Endodermal cell (in vitro differentiated cells): Measurements from ENCODE around the gene ID2. TPM values are rescaled to one million over a fixed set of nuclear protein-coding genes. Genes with fewer than 3 reads are reported as not detected.
A peak's percentile ranks its signal among the peaks of the same experiment; 100 is the strongest.

Experiments used
- DNase-seq: peaks from one replicate; pipeline ENCODE4 v3.0.0-alpha.2; 2017
- H3K27ac ChIP-seq: 2 replicates; pipeline ENCODE4 v1.5.1; 2013; ENCODE audit warnings: mild to moderate bottlenecking, low read depth, low read length, moderate library complexity
- H3K27me3 ChIP-seq: 2 replicates; pipeline ENCODE4 v1.6.1; 2013; ENCODE audit warnings: mild to moderate bottlenecking, low read length, moderate library complexity; ENCODE audit not compliant: insufficient read depth, control insufficient read depth, poor library complexity, severe bottlenecking
- H3K36me3 ChIP-seq: 2 replicates; pipeline ENCODE4 v1.7.0; 2013; ENCODE audit warnings: mild to moderate bottlenecking, low read length, moderate library complexity; ENCODE audit not compliant: control insufficient read depth, insufficient read depth
- H3K4me1 ChIP-seq: one replicate; pipeline ENCODE4 v1.7.0; 2013; ENCODE audit warnings: low read length; ENCODE audit not compliant: control insufficient read depth, insufficient read depth
- H3K4me3 ChIP-seq: 2 replicates; pipeline ENCODE4 v1.5.1; 2013; ENCODE audit warnings: mild to moderate bottlenecking, low read length, moderate library complexity
- H3K9ac ChIP-seq: 2 replicates; pipeline ENCODE4 v1.6.1; 2013; ENCODE audit warnings: mild to moderate bottlenecking, low read length, moderate library complexity; ENCODE audit not compliant: poor library complexity, severe bottlenecking; ENCODE audit errors: extremely low read depth
- H3K9me3 ChIP-seq: 2 replicates; pipeline ENCODE4 v1.6.1; 2013; ENCODE audit warnings: mild to moderate bottlenecking, low read length, moderate library complexity; ENCODE audit not compliant: control insufficient read depth
- H3K27ac Mint-ChIP-seq: 2 replicates; pipeline ENCODE4 v1.8.0; 2020; ENCODE audit warnings: mixed read lengths
- H3K27me3 Mint-ChIP-seq: 2 replicates; pipeline ENCODE4 v1.8.0; 2021; ENCODE audit warnings: mild to moderate bottlenecking, mixed read lengths; ENCODE audit not compliant: insufficient read depth
- H3K36me3 Mint-ChIP-seq: 2 replicates; pipeline ENCODE4 v1.8.0; 2020; ENCODE audit warnings: low read depth, mixed read lengths
- H3K4me1 Mint-ChIP-seq: 2 replicates; pipeline ENCODE4 v1.8.0; 2020; ENCODE audit warnings: mixed read lengths
- H3K4me3 Mint-ChIP-seq: 2 replicates; pipeline ENCODE4 v1.8.0; 2020; ENCODE audit warnings: mild to moderate bottlenecking, moderate library complexity, mixed read lengths
- H3K9me3 Mint-ChIP-seq: 2 replicates; pipeline ENCODE4 v1.8.0; 2020; ENCODE audit warnings: mild to moderate bottlenecking, mixed read lengths
- CTCF ChIP-seq: fragments of 200-600 bp; sonication (generic); conservative IDR thresholded peaks from 2 replicates; pipeline ENCODE4 v1.5.0; 2021; ENCODE audit warnings: antibody characterized with exemption, mild to moderate bottlenecking
- whole genome bisulfite sequencing, 2 experiments: methylation state at CpG; one replicate each; pipeline versions ENCODE4 v1.1.5 to v1.1.7; 2013; ENCODE audit warnings: missing lambda C conversion rate in 2 of 2, mixed read lengths in 1 of 2; ENCODE audit not compliant: insufficient coverage in 1 of 2, insufficient read length in 1 of 2; 5-methylcytosine and 5-hydroxymethylcytosine counted together
- long read RNA-seq, 4 experiments: library from polyadenylated mRNA in 2 of 4; library from RNA in 1 of 4; library from capped mRNA in 1 of 4; stranded (forward) in 3 of 4; unstranded in 1 of 4; transcript quantifications; one replicate each; pipeline ENCODE4 v2.0.0, GENCODE V29; 2020 to 2021; ENCODE audit warnings: inconsistent platforms in 1 of 4
- polyA plus RNA-seq, 2 experiments: library from polyadenylated mRNA; stranded (reverse); fragments of 50-300 nt; gene quantifications; one replicate each; pipeline ENCODE4 v1.2.3, GENCODE V29; 2013
- total RNA-seq, 2 donors: library from RNA; stranded (reverse); fragmentation: NEBNext Ultra II Directional in 1 of 2; extraction: Animal tissue kit (Norgen Biotek cat#: 25700) in 1 of 2; gene quantifications; 2 replicates in 1 of 2; 3 replicates in 1 of 2; pipeline ENCODE4 v1.2.1, GENCODE V29; 2021

The ID2 gene, protein sequence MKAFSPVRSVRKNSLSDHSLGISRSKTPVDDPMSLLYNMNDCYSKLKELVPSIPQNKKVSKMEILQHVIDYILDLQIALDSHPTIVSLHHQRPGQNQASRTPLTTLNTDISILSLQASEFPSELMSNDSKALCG
- total RNA-seq = 10 to 100 TPM; 83.5 to 91.2 TPM
- 408 TPM for polyA plus RNA-seq (2013, experiment 1 of 2)
- polyA plus RNA-seq (2013, experiment 2 of 2) = 340 TPM
- long read RNA-seq, experiment 1, transcript ID2-203 (3 exons, 1,362 nt) = major isoform, 83 of 94 reads
- long read RNA-seq, experiment 1, partial matches to known transcripts = 0 of 94 reads
- long read RNA-seq, experiment 1, other reads (novel, unspliced or antisense) = 10 of 94 reads
- long read RNA-seq, experiment 2, transcript ID2-203 (3 exons, 1,362 nt) = major isoform, 19 of 20 reads
- long read RNA-seq, experiment 2, partial matches to known transcripts = 0 of 20 reads
- long read RNA-seq, experiment 2, other reads (novel, unspliced or antisense) = 1 of 20 reads
- long read RNA-seq, experiment 3, transcript ID2-203 (3 exons, 1,362 nt) = major isoform, 87 of 94 reads
- long read RNA-seq, experiment 3, partial matches to known transcripts = 0 of 94 reads
- long read RNA-seq, experiment 3, other reads (novel, unspliced or antisense) = 3 of 94 reads
- long read RNA-seq, experiment 4, transcript ID2-203 (3 exons, 1,362 nt) = major isoform, 62 of 64 reads
- long read RNA-seq, experiment 4, partial matches to known transcripts = 0 of 64 reads
- long read RNA-seq, experiment 4, other reads (novel, unspliced or antisense) = 2 of 64 reads

DNA sequence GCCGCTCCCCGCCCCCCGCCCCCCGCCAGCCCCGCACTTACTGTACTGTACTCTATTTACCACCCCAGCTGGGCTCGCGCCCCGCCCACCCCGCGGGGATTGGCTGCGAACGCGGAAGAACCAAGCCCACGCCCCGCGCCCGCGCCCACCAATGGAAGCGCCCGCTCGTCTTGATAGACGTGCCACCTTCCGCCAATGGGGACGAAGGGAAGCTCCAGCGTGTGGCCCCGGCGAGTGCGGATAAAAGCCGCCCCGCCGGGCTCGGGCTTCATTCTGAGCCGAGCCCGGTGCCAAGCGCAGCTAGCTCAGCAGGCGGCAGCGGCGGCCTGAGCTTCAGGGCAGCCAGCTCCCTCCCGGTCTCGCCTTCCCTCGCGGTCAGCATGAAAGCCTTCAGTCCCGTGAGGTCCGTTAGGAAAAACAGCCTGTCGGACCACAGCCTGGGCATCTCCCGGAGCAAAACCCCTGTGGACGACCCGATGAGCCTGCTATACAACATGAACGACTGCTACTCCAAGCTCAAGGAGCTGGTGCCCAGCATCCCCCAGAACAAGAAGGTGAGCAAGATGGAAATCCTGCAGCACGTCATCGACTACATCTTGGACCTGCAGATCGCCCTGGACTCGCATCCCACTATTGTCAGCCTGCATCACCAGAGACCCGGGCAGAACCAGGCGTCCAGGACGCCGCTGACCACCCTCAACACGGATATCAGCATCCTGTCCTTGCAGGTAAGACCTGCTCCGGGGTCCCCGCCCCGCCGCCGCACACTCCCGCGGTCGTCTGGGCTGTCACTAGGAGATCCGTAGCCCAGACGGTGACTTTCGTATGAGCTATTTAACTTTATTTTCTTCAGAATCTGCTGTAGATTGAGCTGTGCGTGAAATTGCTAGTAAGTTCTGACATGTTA lies at the start of gene ID2:
Gene ID2 (plus strand): TSS at position 271 of the 907 bp plus-strand sequence. CDS start 110 bp downstream, at position 381.
- H3K4me3 Mint-ChIP-seq = peak within 1 kb of the TSS; percentile 100
- WGBS, 2 experiments = 0 to 1% methylated on average over 44 to 65 of the region's 70 CpGs
- peak within 1 kb of the TSS; percentile 54 for H3K9ac ChIP-seq
- no peaks in the 10 kb centered on the region for H3K9me3 Mint-ChIP-seq
- no peaks in the 10 kb centered on the region for H3K9me3 ChIP-seq
- peak within 1 kb of the TSS; percentile 98 for H3K27ac Mint-ChIP-seq
- H3K27me3 Mint-ChIP-seq = no peaks in the 10 kb centered on the region
- H3K4me1 Mint-ChIP-seq = peaks cover 20% of the 10 kb centered on the region
- peaks cover 10% of the 10 kb centered on the region for H3K4me1 ChIP-seq
- H3K27ac ChIP-seq = peak within 1 kb of the TSS; percentile 95
- peak within 1 kb of the TSS; percentile 89 for H3K4me3 ChIP-seq
- peak; percentile 100 for DNase-seq
- H3K27me3 ChIP-seq = peaks cover 2% of the 10 kb centered on the region
- TF ChIP-seq CTCF = peak; percentile 10
- no peaks in the 10 kb centered on the region for H3K36me3 ChIP-seq
- H3K36me3 Mint-ChIP-seq = peaks cover 16% of the 10 kb centered on the region

GRCh38 chr2:8632755-8633154 lies 49.1 kb upstream of the ID2 start:
- peaks cover 66% of the 10 kb centered on the region for H3K4me1 Mint-ChIP-seq
- WGBS, 2 experiments = 84 to 85% methylated on average over 9 to 11 of the region's 11 CpGs

More at GRCh38 chr2:8632755-8633154, 49.1 kb upstream of the ID2 start:
- no peaks in the 10 kb centered on the region for H3K36me3 Mint-ChIP-seq
- H3K4me1 ChIP-seq = peaks cover 12% of the 10 kb centered on the region
- no peak for TF ChIP-seq CTCF
- H3K27me3 Mint-ChIP-seq = no peaks in the 10 kb centered on the region
- no peaks in the 10 kb centered on the region for H3K27me3 ChIP-seq
- no peak overlapping the region for H3K27ac ChIP-seq
- no peak overlapping the region for H3K27ac Mint-ChIP-seq
- no peak overlapping the region for H3K4me3 ChIP-seq
- no peaks in the 10 kb centered on the region for H3K36me3 ChIP-seq
- H3K9me3 ChIP-seq = no peaks in the 10 kb centered on the region
- H3K4me3 Mint-ChIP-seq = no peak overlapping the region
- H3K9me3 Mint-ChIP-seq = no peaks in the 10 kb centered on the region
- DNase-seq = no peak
- no peak overlapping the region for H3K9ac ChIP-seq
